Activated B cell treated with CpG ODN at 0.5 μM for 24 hours (primary cell): ENCODE measurements around the gene EMD. TPM values are rescaled to one million over a fixed set of nuclear protein-coding genes. Genes with fewer than 3 reads are reported as not detected.

ENCODE experiments used
- ATAC-seq: fragments of 200-7000 bp; cut with Tn5 transposase; one replicate; pipeline ENCODE4 v1.10.0; 2021; ENCODE audit warnings: low read depth, mild to moderate bottlenecking, moderate library complexity
- CTCF ChIA-PET: fragments of 350-600 bp; sonication (Branson Sonifier 250); formaldehyde crosslinking; loops from one replicate; lab custom pipeline; 2021; ENCODE audit warnings: antibody characterized with exemption; lab: Charles Lee
- POLR2A ChIA-PET: fragments of 350-600 bp; sonication (Branson Sonifier 250); formaldehyde crosslinking; loops from one replicate; lab custom pipeline; 2021; ENCODE audit warnings: antibody characterized with exemption; lab: Charles Lee
- DNase-seq: peaks from one replicate; pipeline ENCODE4 v3.0.0; 2022
- H3K27ac Mint-ChIP-seq: one replicate; pipeline ENCODE4 v1.8.0; 2020; ENCODE audit warnings: mixed read lengths
- H3K27me3 Mint-ChIP-seq: one replicate; pipeline ENCODE4 v1.8.0; 2021; ENCODE audit warnings: mixed read lengths
- H3K36me3 Mint-ChIP-seq: one replicate; pipeline ENCODE4 v1.8.0; 2021; ENCODE audit warnings: low read depth, mixed read lengths
- H3K4me1 Mint-ChIP-seq: one replicate; pipeline ENCODE4 v1.8.0; 2021; ENCODE audit warnings: mixed read lengths
- H3K4me3 Mint-ChIP-seq: one replicate; pipeline ENCODE4 v1.8.0; 2020; ENCODE audit warnings: mild to moderate bottlenecking, mixed read lengths
- H3K9me3 Mint-ChIP-seq: one replicate; pipeline ENCODE4 v1.8.0; 2020; ENCODE audit warnings: mixed read lengths
- CTCF ChIP-seq: fragments of 200-600 bp; IDR thresholded peaks from one replicate; pipeline ENCODE4 v1.8.0; 2022; ENCODE audit warnings: antibody characterized with exemption, mild to moderate bottlenecking
- intact Hi-C: fragments of 100-400 bp; cut with micrococcal nuclease; formaldehyde crosslinking; loops from one replicate; pipeline ENCODE4 v1.15.1; 2024
- total RNA-seq: library from RNA; stranded (reverse); gene quantifications from 2 replicates; pipeline ENCODE4 v1.2.3, GENCODE V29; 2022

The EMD gene
- total RNA-seq, 1 donor from 2014 or later: 70.2 TPM

- no peak for TF ChIP-seq CTCF
- H3K4me3 Mint-ChIP-seq: peak overlapping the region; percentile 46
- no peak overlapping the region for H3K27ac Mint-ChIP-seq
- ChIA-PET POLR2A (interaction anchor here (0.9 to 2.3 kb wide), 5 partner anchors 25 to 175 kb away, joined by 3 to 19 read pairs (median 5); partner anchors contain the start of genes DNASE1L1, IKBKG, RPL10 and SLC10A3), CTCF (interaction anchor here (0.7 to 2.5 kb wide), 12 partner anchors 11 to 170 kb away, joined by 3 to 10 read pairs (median 4); partner anchors contain the start of gene SLC10A3)
- H3K4me1 Mint-ChIP-seq: peaks cover 31% of the 10 kb centered on the region
- DNase-seq: no peak
- intact Hi-C loops: loop anchor here (5.0 to 10.0 kb wide), 3 partner anchors 142 to 648 kb away; partner anchors contain the start of genes ABCD1, BCAP31, FAM3A and MECP2
- no peaks in the 10 kb centered on the region for H3K27me3 Mint-ChIP-seq
- H3K9me3 Mint-ChIP-seq: no peaks in the 10 kb centered on the region
- no peak for ATAC-seq
- peaks cover 5% of the 10 kb centered on the region for H3K36me3 Mint-ChIP-seq
Measured at GRCh38 chrX:154372612-154373022, 6.5 kb upstream of the EMD start.

- H3K4me3 Mint-ChIP-seq: peak overlapping the region; percentile 62
- DNase-seq (no peak), ATAC-seq (no peak)
- no peaks in the 10 kb centered on the region for H3K27me3 Mint-ChIP-seq
- ChIA-PET POLR2A (interaction anchor here (0.5 to 2.3 kb wide), 9 partner anchors 10 to 448 kb away, joined by 3 to 19 read pairs (median 4); partner anchors contain the start of genes ARHGAP4, DNASE1L1, IKBKG and RPL10), CTCF (interaction anchor here (0.7 to 2.5 kb wide), 15 partner anchors 10 to 169 kb away, joined by 3 to 10 read pairs (median 4); partner anchors contain the start of gene SLC10A3)
- intact Hi-C loops: loop anchor here (5.0 to 10.0 kb wide), 3 partner anchors 141 to 649 kb away; partner anchors contain the start of genes ABCD1, BCAP31, FAM3A and MECP2
- H3K4me1 Mint-ChIP-seq: peaks cover 24% of the 10 kb centered on the region
- H3K27ac Mint-ChIP-seq: no peak overlapping the region
- peaks cover 2% of the 10 kb centered on the region for H3K36me3 Mint-ChIP-seq
- no peaks in the 10 kb centered on the region for H3K9me3 Mint-ChIP-seq
- no peak for TF ChIP-seq CTCF
Measured at GRCh38 chrX:154373340-154374306, 5.5 kb upstream of the EMD start.

GRCh38 chrX:154374313-154375155, 4.6 kb upstream of the EMD start, which contains the start of gene FLNA:
FLNA (minus strand) TSS chrX:154374634; CDS start chrX:154371245, 3,389 bp downstream.
- ChIA-PET CTCF (interaction anchor here (1.0 to 2.5 kb wide), 6 partner anchors 24 to 168 kb away, joined by 3 to 6 read pairs (median 4); no protein-coding TSS in a partner anchor), POLR2A (interaction anchor here (0.5 to 2.3 kb wide), 4 partner anchors 20 to 449 kb away, joined by 3 to 19 read pairs (median 4); partner anchors contain the start of genes ARHGAP4 and RPL10)
- peaks cover 2% of the 10 kb centered on the region for H3K36me3 Mint-ChIP-seq
- intact Hi-C loops: loop anchor here (5.0 to 10.0 kb wide), 3 partner anchors 140 to 650 kb away; partner anchors contain the start of genes ABCD1, BCAP31, FAM3A and MECP2
- no peaks in the 10 kb centered on the region for H3K9me3 Mint-ChIP-seq
- no peaks in the 10 kb centered on the region for H3K27me3 Mint-ChIP-seq
- DNase-seq (peak; percentile 35), ATAC-seq (no peak)
- TF ChIP-seq CTCF: no peak
- no peak within 1 kb of the TSS for H3K27ac Mint-ChIP-seq
- H3K4me3 Mint-ChIP-seq: peak within 1 kb of the TSS; percentile 62
- H3K4me1 Mint-ChIP-seq: peaks cover 24% of the 10 kb centered on the region

- ChIA-PET CTCF (interaction anchor here (2.5 kb wide), 1 partner anchor 167 kb away, joined by 6 read pairs; no protein-coding TSS in a partner anchor), POLR2A (interaction anchor here (1.8 kb wide), 1 partner anchor 450 kb away, joined by 4 read pairs; the partner anchor contains the start of gene ARHGAP4)
- ATAC-seq (no peak), DNase-seq (no peak)
- H3K36me3 Mint-ChIP-seq: peaks cover 3% of the 10 kb centered on the region
- H3K4me3 Mint-ChIP-seq: no peak overlapping the region
- intact Hi-C loops: loop anchor here (10.0 kb wide), 2 partner anchors 140 to 650 kb away; partner anchors contain the start of genes ABCD1, BCAP31 and FAM3A
- H3K27me3 Mint-ChIP-seq: no peaks in the 10 kb centered on the region
- H3K4me1 Mint-ChIP-seq: peaks cover 28% of the 10 kb centered on the region
- no peak for TF ChIP-seq CTCF
- H3K27ac Mint-ChIP-seq: no peak overlapping the region
- no peaks in the 10 kb centered on the region for H3K9me3 Mint-ChIP-seq
Measured at GRCh38 chrX:154375156-154375504, 4.0 kb upstream of the EMD start.
